H1 (cell line): ENCODE data around the gene PTPN5. TPM values are rescaled to one million over a fixed set of nuclear protein-coding genes. Genes with fewer than 3 reads are reported as not detected.

ENCODE experiments used
- CTCF ChIA-PET: fragments of 300-600 bp; sonication (Branson Sonifier 250); formaldehyde crosslinking; loops from one replicate; lab custom pipeline; 2021; ENCODE audit not compliant: partially characterized antibody; lab: Charles Lee
- POLR2A ChIA-PET: fragments of 300-600 bp; sonication (Branson Sonifier 250); formaldehyde crosslinking; loops from one replicate; lab custom pipeline; 2021; ENCODE audit warnings: inconsistent platforms; ENCODE audit not compliant: partially characterized antibody; lab: Charles Lee
- DNase-seq, 2 experiments: peaks; one replicate each; pipeline versions ENCODE4 v3.0.0 to v3.0.0-alpha.2; 2010 to 2022; ENCODE audit warnings: low spot score in 2 of 2, low read depth in 1 of 2, mixed read lengths in 1 of 2
- FAIRE-seq: peaks from 2 replicates; lab custom pipeline; 2011; peaks lifted over from hg19 to GRCh38; lab: Jason Lieb, UNC
- H2AFZ ChIP-seq: 2 replicates; pipeline ENCODE4 v1.8.1; 2012; ENCODE audit warnings: low read length, inconsistent platforms
- H2AK5ac ChIP-seq: 2 replicates; pipeline ENCODE4 v1.6.1; 2013; ENCODE audit warnings: low read depth, low read length
- H2BK120ac ChIP-seq: replicated peaks from 2 replicates; pipeline ENCODE3; 2013; ENCODE audit warnings: low read depth, low read length, inconsistent platforms
- H2BK12ac ChIP-seq: 2 replicates; pipeline ENCODE4 v1.6.1; 2013; ENCODE audit warnings: low read depth, low read length
- H2BK15ac ChIP-seq: 2 replicates; pipeline ENCODE4 v1.6.1; 2013; ENCODE audit warnings: low read length
- H2BK20ac ChIP-seq: 2 replicates; pipeline ENCODE4 v1.6.1; 2013; ENCODE audit warnings: low read length
- H2BK5ac ChIP-seq: 2 replicates; pipeline ENCODE4 v1.6.1; 2013; ENCODE audit warnings: low read depth, low read length
- H3K14ac ChIP-seq: 2 replicates; pipeline ENCODE4 v1.6.1; 2013; ENCODE audit warnings: inconsistent platforms; ENCODE audit not compliant: insufficient read length
- H3K18ac ChIP-seq: 2 replicates; pipeline ENCODE4 v1.6.1; 2013; ENCODE audit warnings: low read length; ENCODE audit errors: extremely low read depth
- H3K23ac ChIP-seq: 2 replicates; pipeline ENCODE4 v1.6.1; 2013; ENCODE audit warnings: inconsistent platforms; ENCODE audit not compliant: insufficient read length
- H3K23me2 ChIP-seq: 2 replicates; pipeline ENCODE4 v1.6.1; 2013; ENCODE audit warnings: low read depth, low read length
- H3K27ac ChIP-seq: 2 replicates; pipeline ENCODE4 v1.6.1; 2011; ENCODE audit warnings: low read depth, low read length, inconsistent platforms
- H3K27me3 ChIP-seq, 4 experiments: replicated peaks in 1 of 4; 1 replicate in 1 of 4; 2 replicates in 3 of 4; pipeline versions ENCODE4 v1.6.1 to v1.8.1; 2011 to 2013; ENCODE audit warnings: low read length in 3 of 4, mild to moderate bottlenecking in 3 of 4, inconsistent platforms in 2 of 4, mixed read lengths in 2 of 4, moderate library complexity in 1 of 4; ENCODE audit not compliant: control insufficient read depth in 3 of 4, insufficient read depth in 3 of 4; ENCODE audit errors: extremely low read depth in 1 of 4
- H3K36me3 ChIP-seq, 4 experiments: 2 replicates each; pipeline versions ENCODE4 v1.6.1 to v1.8.1; 2011 to 2013; ENCODE audit warnings: mild to moderate bottlenecking in 4 of 4, low read length in 3 of 4, moderate library complexity in 2 of 4, control low read depth in 1 of 4, inconsistent platforms in 1 of 4; ENCODE audit not compliant: insufficient read depth in 4 of 4, control insufficient read depth in 2 of 4
- H3K4ac ChIP-seq: replicated peaks from 2 replicates; pipeline ENCODE3; 2013; ENCODE audit warnings: low read length, low read depth, mixed read lengths, inconsistent platforms; ENCODE audit not compliant: insufficient read length
- H3K4me1 ChIP-seq, 4 experiments: replicated peaks in 1 of 4; 1 replicate in 1 of 4; 2 replicates in 3 of 4; pipeline versions ENCODE4 v1.6.1 to v1.8.1; 2011 to 2013; ENCODE audit warnings: low read length in 3 of 4, inconsistent platforms in 2 of 4, mixed read lengths in 1 of 4; ENCODE audit not compliant: insufficient read depth in 4 of 4, control insufficient read depth in 3 of 4
- H3K4me2 ChIP-seq, 2 experiments: 2 replicates each; pipeline versions ENCODE4 v1.6.1 to v1.8.1; 2011 to 2013; ENCODE audit warnings: low read depth in 2 of 2, low read length in 2 of 2, control low read depth in 1 of 2, inconsistent platforms in 1 of 2, mild to moderate bottlenecking in 1 of 2; ENCODE audit not compliant: insufficient read depth in 1 of 2
- H3K4me3 ChIP-seq, 4 experiments: fragments of 200-600, 300-600 bp in 1 of 4; sonication (generic), shearing (Covaris generic), sonication (Bioruptor Twin) in 1 of 4; 2 replicates each; pipeline versions ENCODE4 v1.5.1 to v1.8.1; 2011 to 2016; ENCODE audit warnings: low read length in 4 of 4, low read depth in 3 of 4, control low read depth in 2 of 4, inconsistent platforms in 2 of 4, mild to moderate bottlenecking in 2 of 4, mixed read lengths in 1 of 4, moderate library complexity in 1 of 4; ENCODE audit not compliant: insufficient read depth in 2 of 4; ENCODE audit errors: extremely low read depth in 1 of 4
- H3K56ac ChIP-seq: replicated peaks from 2 replicates; pipeline ENCODE3; 2013; ENCODE audit warnings: low read depth, mild to moderate bottlenecking, mixed read lengths, low read length, inconsistent platforms; ENCODE audit not compliant: insufficient read length
- H3K79me1 ChIP-seq: 2 replicates; pipeline ENCODE4 v1.6.1; 2013; ENCODE audit warnings: low read depth, low read length, control low read depth
- H3K79me2 ChIP-seq, 2 experiments: 2 replicates each; pipeline versions ENCODE4 v1.6.1 to v1.8.1; 2012 to 2013; ENCODE audit warnings: low read length in 2 of 2, mild to moderate bottlenecking in 2 of 2, inconsistent platforms in 1 of 2; ENCODE audit not compliant: insufficient read depth in 2 of 2, control insufficient read depth in 1 of 2
- H3K9ac ChIP-seq, 4 experiments: replicated peaks in 1 of 4; 1 replicate in 1 of 4; 2 replicates in 3 of 4; pipeline versions ENCODE4 v1.6.1 to v1.8.1; 2011 to 2013; ENCODE audit warnings: low read depth in 3 of 4, low read length in 3 of 4, control low read depth in 2 of 4, mild to moderate bottlenecking in 2 of 4, moderate library complexity in 2 of 4, inconsistent platforms in 1 of 4; ENCODE audit errors: extremely low read depth in 1 of 4
- H3K9me3 ChIP-seq, 2 experiments: 2 replicates each; pipeline versions ENCODE4 v1.6.1 to v1.8.1; 2012 to 2013; ENCODE audit warnings: mild to moderate bottlenecking in 2 of 2, moderate library complexity in 2 of 2, control low read depth in 1 of 2, inconsistent platforms in 1 of 2, low read depth in 1 of 2, low read length in 1 of 2, mixed read lengths in 1 of 2; ENCODE audit not compliant: insufficient read depth in 2 of 2
- H4K20me1 ChIP-seq, 2 experiments: replicated peaks in 1 of 2; 2 replicates each; pipeline versions ENCODE3 to v1.8.1; 2011 to 2013; ENCODE audit warnings: inconsistent platforms in 2 of 2, low read length in 2 of 2, mild to moderate bottlenecking in 1 of 2; ENCODE audit not compliant: insufficient read depth in 2 of 2, control insufficient read depth in 1 of 2
- H4K5ac ChIP-seq: 2 replicates; pipeline ENCODE4 v1.6.1; 2013; ENCODE audit warnings: low read length, low read depth, mixed read lengths, inconsistent platforms; ENCODE audit not compliant: insufficient read length
- H4K8ac ChIP-seq: 2 replicates; pipeline ENCODE4 v1.8.0; 2013; ENCODE audit warnings: mild to moderate bottlenecking, moderate library complexity, low read length, inconsistent platforms; ENCODE audit not compliant: insufficient read depth; ENCODE audit errors: extremely low read depth
- H4K91ac ChIP-seq: replicated peaks from 2 replicates; pipeline ENCODE3; 2013; ENCODE audit warnings: low read length, mixed read lengths, inconsistent platforms; ENCODE audit not compliant: insufficient read length
- ATF2 ChIP-seq: IDR thresholded peaks from 2 replicates; pipeline ENCODE4 v1.6.1; 2012; ENCODE audit warnings: low read length, inconsistent platforms
- CEBPB ChIP-seq: IDR thresholded peaks from 2 replicates; pipeline ENCODE4 v1.6.1; 2012; ENCODE audit warnings: low read depth, low read length
- CTBP2 ChIP-seq: IDR thresholded peaks from 2 replicates; pipeline ENCODE4 v1.7.0; 2011; ENCODE audit warnings: borderline replicate concordance, mild to moderate bottlenecking, moderate library complexity, mixed read lengths, low read length; ENCODE audit not compliant: insufficient read depth, insufficient read length
- GABPA ChIP-seq: IDR thresholded peaks from 2 replicates; pipeline ENCODE4 v1.6.1; 2011; ENCODE audit warnings: mild to moderate bottlenecking, low read length, moderate library complexity, borderline replicate concordance; ENCODE audit not compliant: insufficient read depth
- JUND ChIP-seq: IDR thresholded peaks from 2 replicates; pipeline ENCODE4 v1.6.1; 2011; ENCODE audit warnings: mild to moderate bottlenecking, improper control_type of control experiment, low read length
- RAD21 ChIP-seq, 2 experiments: IDR thresholded peaks in 1 of 2; conservative IDR thresholded peaks in 1 of 2; 2 replicates each; pipeline ENCODE4 v1.6.1; 2011; ENCODE audit warnings: low read depth in 2 of 2, low read length in 2 of 2, improper control_type of control experiment in 1 of 2, inconsistent platforms in 1 of 2, mild to moderate bottlenecking in 1 of 2, moderate library complexity in 1 of 2
- RBBP5 ChIP-seq: IDR thresholded peaks from 2 replicates; pipeline ENCODE4 v1.7.1; 2012; ENCODE audit warnings: low read depth, mild to moderate bottlenecking, inconsistent platforms, low read length, moderate library complexity, borderline replicate concordance
- RXRA ChIP-seq: IDR thresholded peaks from 2 replicates; pipeline ENCODE4 v1.6.1; 2011; ENCODE audit warnings: low read depth, mild to moderate bottlenecking, low read length, moderate library complexity; ENCODE audit not compliant: insufficient read depth
- ZNF274 ChIP-seq: IDR thresholded peaks from 2 replicates; pipeline ENCODE4 v1.7.0; 2012; ENCODE audit warnings: low read length, borderline replicate concordance; ENCODE audit errors: extremely low read depth
- WGBS, 2 experiments: shearing (Covaris generic) in 1 of 2; methylation state at CpG; one replicate each; pipeline versions ENCODE4 v1.1.6 to v1.1.7; 2013 to 2015; ENCODE audit warnings: low lambda C conversion rate in 2 of 2, mixed read lengths in 2 of 2, inconsistent platforms in 1 of 2, low coverage in 1 of 2, missing lambda C conversion rate in 1 of 2; ENCODE audit not compliant: insufficient replicate concordance in 2 of 2, insufficient coverage in 1 of 2, insufficient read length in 1 of 2; ENCODE audit errors: extremely low coverage in 1 of 2, missing lambda C conversion rate in 1 of 2; 5-methylcytosine and 5-hydroxymethylcytosine counted together
- polyA plus RNA-seq, 7 experiments: library from polyadenylated mRNA; depleted of rRNA in 3 of 7; stranded (reverse) in 5 of 7; unstranded in 2 of 7; fragments of >200 nt in 5 of 7; fragments of 200-250 nt in 2 of 7; gene quantifications; 1 replicate in 5 of 7; 2 replicates in 1 of 7; 4 replicates in 1 of 7; pipeline versions ENCODE4 v1.2.1 to v1.2.3, GENCODE V29; 2011 to 2013; ENCODE audit warnings: missing spikeins in 2 of 7, mixed read lengths in 2 of 7
- total RNA-seq: library from RNA; stranded (reverse); fragmentation: NEBNext Ultra II Directional; extraction: Animal tissue kit (Norgen Biotek cat#: 25700); gene quantifications from 2 replicates; pipeline ENCODE4 v1.2.1, GENCODE V29; 2021

The PTPN5 gene
- total and polyA plus RNA-seq, 2 of the 8 experiments (the other 6 are each of a cell fraction or from before 2014, with no cell fraction given), result 8.4 to 12.9 TPM

GRCh38 chr11:18802381-18803257 lies 11.0 kb upstream of the PTPN5 start:
- no peaks in the 10 kb centered on the region for H3K23me2 ChIP-seq
- H2AK5ac ChIP-seq, result no peak overlapping the region
- no peak overlapping the region for H2BK120ac ChIP-seq
- peak overlapping the region; percentile 68; the same call in 1 of the 2 replicates for H2AFZ ChIP-seq
- H4K8ac ChIP-seq, result no peak overlapping the region
- H4K20me1 ChIP-seq, result no peaks in the 10 kb centered on the region
- H3K4me1 ChIP-seq, result no peaks in the 10 kb centered on the region
- no peak overlapping the region for H3K27ac ChIP-seq
- CTCF ChIA-PET, result interaction anchor here (0.6 to 19.5 kb wide), 20 partner anchors 8 to 94 kb away, joined by 3 to 363 read pairs (median 4); partner anchors contain the start of gene PTPN5
- no peak overlapping the region for H3K23ac ChIP-seq
- H2BK5ac ChIP-seq, result no peak overlapping the region
- no peak overlapping the region for H3K4me3 ChIP-seq
- H3K79me2 ChIP-seq, result no peaks in the 10 kb centered on the region
- H3K9me3 ChIP-seq, result no peaks in the 10 kb centered on the region
- H2BK15ac ChIP-seq, result no peak overlapping the region
- DNase-seq (peak in 1 of 2 experiments; percentile 54), FAIRE-seq (peak; percentile 87)
- no peak overlapping the region for H4K5ac ChIP-seq
- POLR2A ChIA-PET, result interaction anchor here (0.7 to 1.9 kb wide), 2 partner anchors 10 to 28 kb away, joined by 3 read pairs; no protein-coding TSS in a partner anchor
- no peak overlapping the region for H3K18ac ChIP-seq
- no peak overlapping the region for H3K9ac ChIP-seq
- H2BK20ac ChIP-seq, result no peak overlapping the region
- H3K4me2 ChIP-seq, result no peak overlapping the region
- H4K91ac ChIP-seq, result no peak overlapping the region
- H3K27me3 ChIP-seq, result no peaks in the 10 kb centered on the region
- H3K79me1 ChIP-seq, result no peaks in the 10 kb centered on the region
- no peak overlapping the region for H3K56ac ChIP-seq
- no peak overlapping the region for H3K4ac ChIP-seq
- H3K14ac ChIP-seq, result no peak overlapping the region
- H2BK12ac ChIP-seq, result no peak overlapping the region
- H3K36me3 ChIP-seq, result no peaks in the 10 kb centered on the region
- 43% methylated on average over 13 of the region's 13 CpGs; no CpG with 5 or more reads in 1 of the 2 experiments for WGBS, 2 experiments
- TF ChIP-seq CEBPB (peak; percentile 88), CTBP2 (no peak), JUND (peak; percentile 74), GABPA (no peak), RXRA (no peak), ATF2 (peak; percentile 98), ZNF274 (no peak), RBBP5 (no peak), RAD21 (IDR thresholded peaks at IDR 0.05 in 1 of 2, conservative IDR thresholded peaks at IDR 0.05 in 1 of 2; ENCODE audit: low read depth in 2 of 2, low read length in 2 of 2) (peak; percentile 72 to 80)
